NB4 (cell line): ENCODE results near the gene GPX2.

ENCODE experiments used
- DNase-seq: peaks from one replicate; pipeline ENCODE4 v3.0.0; 2010; ENCODE audit warnings: low read depth
- H3K4me3 ChIP-seq: one replicate; pipeline ENCODE4 v1.5.1; 2011; ENCODE audit warnings: mild to moderate bottlenecking, low read depth, low read length, moderate library complexity
- CTCF ChIP-seq: IDR thresholded peaks from one replicate; pipeline ENCODE4 v1.5.1; 2012; ENCODE audit warnings: low read depth, low read length
- MAX ChIP-seq: IDR thresholded peaks from 2 replicates; pipeline ENCODE4 v1.6.1; 2011; ENCODE audit warnings: low read depth, low read length
- MYC ChIP-seq: IDR thresholded peaks from 2 replicates; pipeline ENCODE4 v1.6.1; 2011; ENCODE audit warnings: low read depth, low read length
- POLR2A ChIP-seq: IDR thresholded peaks from 2 replicates; pipeline ENCODE4 v1.6.1; 2011; ENCODE audit warnings: mild to moderate bottlenecking; ENCODE audit not compliant: insufficient read length; ENCODE audit errors: extremely low read depth

GPX2 gene

GRCh38 chr14:64983439-64984310, 41.1 kb upstream of the GPX2 start:
- DNase-seq, result peak; percentile 75
- peak overlapping the region; percentile 16 for H3K4me3 ChIP-seq
- TF ChIP-seq MYC (no peak), CTCF (peak; percentile 51)

GRCh38 chr14:64979336-64980074, 37.0 kb upstream of the GPX2 start:
- no peak for DNase-seq
- H3K4me3 ChIP-seq, result no peak overlapping the region
- no peak for TF ChIP-seq MAX

- DNase-seq, result no peak
- TF ChIP-seq POLR2A (no peak), CTCF (no peak), MYC (no peak), MAX (no peak)
- no peak overlapping the region for H3K4me3 ChIP-seq
Observed at GRCh38 chr14:64974563-64974962, 32.0 kb upstream of the GPX2 start.

- no peak for DNase-seq
- no peak overlapping the region for H3K4me3 ChIP-seq
- TF ChIP-seq MYC (no peak), POLR2A (no peak), MAX (no peak), CTCF (no peak)
Observed at GRCh38 chr14:64973826-64974225, 31.3 kb upstream of the GPX2 start.

- TF ChIP-seq CTCF, result no peak
- TF ChIP-seq MYC, result no peak
- no peak for TF ChIP-seq POLR2A
- no peak for TF ChIP-seq MAX
- DNase-seq, result no peak
- H3K4me3 ChIP-seq, result no peak overlapping the region
Observed at GRCh38 chr14:64973026-64973442, 30.5 kb upstream of the GPX2 start.

GRCh38 chr14:64971943-64972791, 29.6 kb upstream of the GPX2 start, which contains the start of gene RAB15:
Gene RAB15, minus strand, starts transcription at chr14:64972336. Its CDS starts 260 bp downstream, at chr14:64972076.
- peak within 1 kb of the TSS; percentile 40 for H3K4me3 ChIP-seq
- TF ChIP-seq MAX (no peak), CTCF (no peak), POLR2A (no peak), MYC (no peak)
- DNase-seq, result peak; percentile 56
